ENCODE results near the gene UGT1A3.
"Not testable (repeated sequence)": the region's sequence is repeated elsewhere in the genome, so short reads cannot be mapped to it uniquely, and the experiment has no call there.

Gene UGT1A3

GRCh38 chr2:233705911-233706506 lies 22.8 kb upstream of the UGT1A3 start:
- H3K36me3 ChIP-seq, result no peaks in the 10 kb centered on the region
- H4K20me1 ChIP-seq, result no peaks in the 10 kb centered on the region
- H3K9ac ChIP-seq, result no peak overlapping the region
- no peak overlapping the region for H3K4me3 ChIP-seq
- no peak for TF ChIP-seq Cebpa-rat (IDR thresholded peaks at IDR 0.05)
- no peaks in the 10 kb centered on the region for H3K4me1 ChIP-seq
- no peaks in the 10 kb centered on the region for H3K27me3 ChIP-seq
- no peak overlapping the region for H3K27ac ChIP-seq
- peaks cover 0 to 6% (median 4%) of the 10 kb centered on the region in 11 experiments; a peak in 7 of 22 replicates for H3K9me3 ChIP-seq (replicated peaks in 1 of 11)
- H3K4me2 ChIP-seq, result no peak overlapping the region

- no peaks in the 10 kb centered on the region for H3K27me3 ChIP-seq
- H3K4me3 ChIP-seq, result no peak overlapping the region
- H3K4me2 ChIP-seq, result no peak overlapping the region
- H4K20me1 ChIP-seq, result no peaks in the 10 kb centered on the region
- H3K9ac ChIP-seq, result no peak overlapping the region
- no peaks in the 10 kb centered on the region for H3K36me3 ChIP-seq
- H3K4me1 ChIP-seq, result no peaks in the 10 kb centered on the region
- TF ChIP-seq Cebpa-rat (IDR thresholded peaks at IDR 0.05), result no peak
- H3K9me3 ChIP-seq (replicated peaks in 1 of 11), result peaks cover 0 to 6% (median 4%) of the 10 kb centered on the region in 11 experiments; a peak in 7 of 22 replicates
- H3K27ac ChIP-seq, result no peak overlapping the region
These were observed 22.1 kb upstream of the UGT1A3 start for GRCh38 chr2:233706720-233707119.

GRCh38 chr2:233707940-233708644 lies 20.8 kb upstream of the UGT1A3 start:
- no peaks in the 10 kb centered on the region for H4K20me1 ChIP-seq
- TF ChIP-seq Cebpa-rat (IDR thresholded peaks at IDR 0.05), result no peak
- no peak overlapping the region for H3K9ac ChIP-seq
- peaks cover 0 to 6% (median 4%) of the 10 kb centered on the region in 11 experiments; a peak in 7 of 22 replicates for H3K9me3 ChIP-seq (replicated peaks in 1 of 11)
- H3K27ac ChIP-seq, result no peak overlapping the region
- H3K27me3 ChIP-seq, result no peaks in the 10 kb centered on the region
- H3K4me3 ChIP-seq, result no peak overlapping the region
- no peak overlapping the region for H3K4me2 ChIP-seq
- H3K4me1 ChIP-seq, result no peaks in the 10 kb centered on the region
- no peaks in the 10 kb centered on the region for H3K36me3 ChIP-seq

GRCh38 chr2:233708942-233709341 lies 19.9 kb upstream of the UGT1A3 start:
- Histone ChIP-seq H3K4me3 (no peak overlapping the region), H3K4me1 (no peaks in the 10 kb centered on the region), H3K27ac (no peak overlapping the region), H3K4me2 (no peak overlapping the region), H4K20me1 (no peaks in the 10 kb centered on the region), H3K36me3 (no peaks in the 10 kb centered on the region), H3K9me3 (replicated peaks in 1 of 11) (peaks cover 0 to 3% (median 1%) of the 10 kb centered on the region in 11 experiments; a peak in 7 of 22 replicates), H3K9ac (no peak overlapping the region), H3K27me3 (no peaks in the 10 kb centered on the region)
- TF ChIP-seq Cebpa-rat (IDR thresholded peaks at IDR 0.05), result no peak

GRCh38 chr2:233711312-233712008 lies 17.4 kb upstream of the UGT1A3 start:
- Histone ChIP-seq H3K4me2 (no peak overlapping the region), H3K4me3 (no peak overlapping the region), H3K9ac (no peak overlapping the region), H3K27me3 (no peaks in the 10 kb centered on the region), H3K4me1 (no peaks in the 10 kb centered on the region), H3K27ac (no peak overlapping the region), H3K9me3 (replicated peaks in 1 of 11) (no peaks in the 10 kb centered on the region), H4K20me1 (no peaks in the 10 kb centered on the region), H3K36me3 (no peaks in the 10 kb centered on the region)
- TF ChIP-seq Cebpa-rat (IDR thresholded peaks at IDR 0.05), result no peak

GRCh38 chr2:233712611-233713261 lies 16.1 kb upstream of the UGT1A3 start, which contains the start of gene UGT1A5:
Gene UGT1A5 (plus strand): TSS chr2:233712907. CDS start chr2:233712992, 85 bp downstream.
- Histone ChIP-seq H4K20me1 (no peaks in the 10 kb centered on the region), H3K27me3 (no peaks in the 10 kb centered on the region), H3K4me3 (no peak within 1 kb of the TSS), H3K4me2 (no peak within 1 kb of the TSS), H3K9me3 (replicated peaks in 1 of 11) (no peaks in the 10 kb centered on the region), H3K9ac (no peak within 1 kb of the TSS), H3K27ac (no peak within 1 kb of the TSS), H3K36me3 (no peaks in the 10 kb centered on the region), H3K4me1 (no peaks in the 10 kb centered on the region)
- TF ChIP-seq Cebpa-rat (IDR thresholded peaks at IDR 0.05), result no peak

- H3K4me3 ChIP-seq, result no peak overlapping the region
- H3K36me3 ChIP-seq, result no peaks in the 10 kb centered on the region
- no peak overlapping the region for H3K4me2 ChIP-seq
- H3K27me3 ChIP-seq, result no peaks in the 10 kb centered on the region
- H3K4me1 ChIP-seq, result no peaks in the 10 kb centered on the region
- TF ChIP-seq Cebpa-rat (IDR thresholded peaks at IDR 0.05), result no peak
- no peak overlapping the region for H3K27ac ChIP-seq
- H4K20me1 ChIP-seq, result no peaks in the 10 kb centered on the region
- no peaks in the 10 kb centered on the region for H3K9me3 ChIP-seq (replicated peaks in 1 of 11)
- no peak overlapping the region for H3K9ac ChIP-seq
These were observed 15.6 kb upstream of the UGT1A3 start for GRCh38 chr2:233713262-233713615.

GRCh38 chr2:233714121-233714520 lies 14.7 kb upstream of the UGT1A3 start:
- H3K9me3 ChIP-seq (replicated peaks in 1 of 11), result no peaks in the 10 kb centered on the region
- no peaks in the 10 kb centered on the region for H3K36me3 ChIP-seq
- no peak overlapping the region for H3K4me2 ChIP-seq
- no peaks in the 10 kb centered on the region for H3K27me3 ChIP-seq
- no peak overlapping the region for H3K9ac ChIP-seq
- H4K20me1 ChIP-seq, result no peaks in the 10 kb centered on the region
- no peak overlapping the region for H3K27ac ChIP-seq
- H3K4me3 ChIP-seq, result no peak overlapping the region
- no peak for TF ChIP-seq Cebpa-rat (IDR thresholded peaks at IDR 0.05)
- H3K4me1 ChIP-seq, result no peaks in the 10 kb centered on the region

GRCh38 chr2:233718552-233718951 lies 10.3 kb upstream of the UGT1A3 start, which contains the start of gene UGT1A4:
Gene UGT1A4 (plus strand): TSS chr2:233718736. CDS start chr2:233718821, 85 bp downstream.
- Histone ChIP-seq H3K27me3 (no peaks in the 10 kb centered on the region), H3K9me3 (replicated peaks in 1 of 11) (peaks cover 0 to 5% (median 0%) of the 10 kb centered on the region in 11 experiments; a peak in 1 of 22 replicates)
- TF ChIP-seq Cebpa-rat (IDR thresholded peaks at IDR 0.05), result no peak

GRCh38 chr2:233736868-233737653 lies 8.2 kb downstream of the UGT1A3 start:
- H3K4me3 ChIP-seq, H3K27me3 ChIP-seq, H3K36me3 ChIP-seq, H4K20me1 ChIP-seq, H3K4me1 ChIP-seq, H3K9ac ChIP-seq, H3K4me2 ChIP-seq, H3K27ac ChIP-seq: not testable (repeated sequence)
- H3K9me3 ChIP-seq (replicated peaks in 1 of 11), result peaks cover 0 to 14% (median 0%) of the 10 kb centered on the region in 11 experiments; a peak in 5 of 22 replicates

More at GRCh38 chr2:233718552-233718951, 10.3 kb upstream of the UGT1A3 start, which contains the start of gene UGT1A4:
- H3K36me3 ChIP-seq, result no peaks in the 10 kb centered on the region
- no peak within 1 kb of the TSS for H3K4me2 ChIP-seq
- no peak within 1 kb of the TSS for H3K4me3 ChIP-seq
- no peaks in the 10 kb centered on the region for H3K4me1 ChIP-seq
- no peak within 1 kb of the TSS for H3K9ac ChIP-seq
- H3K27ac ChIP-seq, result no peak within 1 kb of the TSS
- H4K20me1 ChIP-seq, result no peaks in the 10 kb centered on the region

Measured in BLaER1 treated with 17β-estradiol and CSF1 and Interleukin-3, amounts not matched to agents 10 nM and 100 nM (cell line).